ENCODE measurements around the gene DGKZ. TPM values are rescaled to one million over a fixed set of nuclear protein-coding genes. Genes with fewer than 3 reads are reported as not detected.
"Not testable (repeated sequence)": the region's sequence is repeated elsewhere in the genome, so short reads cannot be mapped to it uniquely, and the experiment has no call there.

Gene DGKZ
- total RNA-seq, 1 donor = 325 TPM

DNA sequence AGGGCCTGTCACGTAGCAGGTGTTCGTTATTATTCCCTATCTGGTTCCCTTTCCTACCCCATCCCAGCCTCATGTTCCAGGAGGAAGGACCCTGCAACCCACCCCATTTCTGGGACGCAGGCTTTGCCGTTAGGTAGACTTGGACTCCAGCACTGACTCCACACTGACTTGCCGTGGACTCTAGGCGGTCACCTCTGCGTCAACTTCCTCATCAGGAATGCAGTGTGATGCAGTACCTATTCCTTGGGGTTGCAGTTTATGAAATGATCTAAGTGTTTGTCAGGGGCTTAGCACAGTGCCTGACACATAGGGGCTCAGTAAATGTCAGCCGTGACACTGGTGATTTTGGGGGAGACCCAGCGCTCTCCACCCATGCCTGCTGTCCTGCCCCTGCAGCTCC lies 16.8 kb downstream of the DGKZ start:
- DNase-seq (ENCODE audit: low read depth in 2 of 3, low spot score in 2 of 3) = no peak

DNA sequence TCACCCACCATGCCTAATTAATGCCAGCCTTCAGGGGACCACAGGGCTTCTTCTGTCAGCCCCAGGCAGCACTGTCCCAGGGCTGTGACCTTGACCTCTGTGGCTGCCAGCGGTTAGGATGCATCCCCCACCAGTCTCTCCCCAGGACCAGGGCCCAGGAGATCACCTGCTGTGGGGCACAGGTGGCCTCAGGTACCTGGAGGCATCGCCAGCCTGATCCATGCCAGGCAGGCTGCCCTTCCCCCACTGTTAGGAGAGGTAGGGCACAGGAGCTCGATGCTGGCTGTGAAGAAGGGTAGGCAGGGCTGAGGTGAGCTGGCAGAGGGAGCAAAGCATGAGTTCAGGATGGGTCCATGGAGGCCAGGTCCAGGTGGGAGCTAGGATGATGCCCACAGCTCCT lies 17.5 kb downstream of the DGKZ start:
- no peak for DNase-seq (ENCODE audit: low read depth in 2 of 3, low spot score in 2 of 3)

DNA sequence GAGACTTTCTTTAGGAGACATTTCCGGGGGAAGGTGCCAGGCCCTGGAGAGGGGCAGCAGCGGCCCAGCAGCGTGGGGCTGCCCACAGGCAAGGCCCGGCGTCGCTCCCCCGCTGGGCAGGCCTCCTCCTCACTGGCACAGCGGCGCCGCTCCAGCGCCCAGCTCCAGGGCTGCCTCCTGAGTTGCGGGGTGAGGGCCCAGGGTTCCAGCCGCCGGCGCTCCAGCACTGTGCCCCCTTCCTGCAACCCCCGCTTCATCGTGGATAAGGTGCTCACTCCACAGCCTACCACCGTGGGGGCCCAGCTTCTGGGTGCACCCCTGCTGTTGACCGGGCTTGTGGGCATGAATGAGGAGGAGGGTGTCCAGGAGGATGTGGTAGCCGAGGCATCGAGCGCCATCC lies 19.0 kb downstream of the DGKZ start:
- DNase-seq (ENCODE audit: low read depth in 2 of 3, low spot score in 2 of 3) = no peak

DNA sequence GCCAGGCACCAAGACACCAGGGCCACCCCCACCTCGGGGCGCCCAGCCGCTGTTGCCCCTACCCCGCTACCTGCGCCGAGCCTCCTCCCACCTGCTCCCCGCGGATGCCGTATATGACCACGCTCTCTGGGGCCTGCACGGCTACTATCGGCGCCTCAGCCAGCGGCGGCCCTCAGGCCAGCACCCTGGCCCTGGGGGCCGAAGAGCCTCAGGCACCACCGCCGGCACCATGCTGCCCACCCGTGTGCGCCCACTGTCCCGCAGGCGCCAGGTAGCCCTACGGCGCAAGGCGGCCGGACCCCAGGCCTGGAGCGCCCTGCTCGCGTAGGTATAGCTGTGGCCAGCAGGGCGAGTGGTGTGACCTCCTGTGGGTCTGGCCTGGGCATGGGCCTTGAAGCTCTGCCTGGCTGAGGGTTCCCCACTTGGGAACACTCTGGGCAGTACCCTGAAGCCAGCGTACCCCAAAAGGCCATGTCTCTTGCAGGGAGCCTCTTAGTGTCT lies 19.4 kb downstream of the DGKZ start:
- no peak for DNase-seq (ENCODE audit: low read depth in 2 of 3, low spot score in 2 of 3)

DNA sequence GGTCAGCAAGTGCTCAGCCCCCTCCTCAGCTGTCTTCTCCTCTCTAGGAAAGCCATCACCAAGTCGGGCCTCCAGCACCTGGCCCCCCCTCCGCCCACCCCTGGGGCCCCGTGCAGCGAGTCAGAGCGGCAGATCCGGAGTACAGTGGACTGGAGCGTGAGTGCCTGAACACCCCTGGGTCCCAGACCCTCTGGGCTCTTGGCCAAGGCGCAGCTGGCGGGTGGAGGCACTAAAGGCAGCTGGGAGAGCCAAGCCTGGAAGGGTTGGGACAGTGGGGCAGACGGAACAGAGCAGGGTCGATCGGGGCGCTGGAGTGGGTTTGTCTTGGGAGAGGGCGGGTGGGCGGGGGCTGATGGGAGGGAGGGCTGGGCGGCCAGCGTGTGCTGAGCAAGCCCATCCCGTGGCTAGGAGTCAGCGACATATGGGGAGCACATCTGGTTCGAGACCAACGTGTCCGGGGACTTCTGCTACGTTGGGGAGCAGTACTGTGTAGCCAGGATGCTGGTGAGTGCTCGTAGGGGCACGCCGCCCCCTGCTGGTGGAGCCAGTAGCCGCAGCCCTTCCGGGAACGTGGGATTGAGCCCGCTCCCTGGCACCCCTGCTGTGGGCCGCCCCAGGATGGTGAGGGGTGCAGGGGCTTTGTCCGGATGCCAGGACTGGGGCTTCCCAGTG lies 20.1 kb downstream of the DGKZ start:
- peak in 2 of 3 donors; percentile 54 to 74 for DNase-seq (ENCODE audit: low read depth in 2 of 3, low spot score in 2 of 3)

GRCh38 chr11:46367916-46368267 lies 20.6 kb downstream of the DGKZ start:
- DNase-seq (ENCODE audit: low read depth in 2 of 3, low spot score in 2 of 3) = no peak

DNA sequence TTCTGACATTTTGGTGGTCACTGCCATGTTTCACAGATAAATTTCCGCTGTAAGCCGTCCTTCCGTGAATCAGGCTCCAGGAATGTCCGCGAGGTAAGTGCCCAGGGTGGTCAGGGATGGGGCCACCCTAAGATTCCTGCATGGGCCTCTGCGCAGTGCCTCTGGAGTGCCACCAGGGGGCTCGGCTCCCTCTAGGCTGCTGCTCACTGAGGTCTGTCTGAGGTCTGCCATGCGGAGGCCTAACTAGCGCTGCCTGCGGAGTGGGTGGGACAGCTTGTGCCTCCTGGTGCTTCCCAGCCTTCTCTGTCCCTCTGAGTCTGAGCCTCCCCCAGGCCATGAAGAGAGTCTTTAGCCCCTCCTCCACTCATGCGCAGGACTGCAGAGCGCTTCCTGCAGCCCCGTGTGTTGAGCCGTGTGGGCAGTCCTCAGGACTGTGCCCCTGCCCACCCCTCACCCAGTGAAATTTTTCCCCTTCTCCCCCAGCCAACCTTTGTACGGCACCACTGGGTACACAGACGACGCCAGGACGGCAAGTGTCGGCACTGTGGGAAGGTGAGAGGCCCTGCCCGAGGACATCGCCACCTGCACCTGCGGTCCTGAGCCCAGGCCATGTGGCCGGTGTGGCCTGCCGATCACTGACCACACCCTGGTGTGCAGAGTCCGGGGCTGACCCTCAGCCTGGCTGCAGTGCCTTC lies 22.3 kb downstream of the DGKZ start:
- peak in 1 of 3 donors; percentile 69 for DNase-seq (ENCODE audit: low read depth in 2 of 3, low spot score in 2 of 3)

GRCh38 chr11:46370253-46370652 lies 23.0 kb downstream of the DGKZ start:
- DNase-seq (ENCODE audit: low read depth in 2 of 3, low spot score in 2 of 3) = no peak

- not testable (repeated sequence) for DNase-seq (ENCODE audit: low read depth in 2 of 3, low spot score in 2 of 3)
Observed at GRCh38 chr11:46371262-46371661, 24.0 kb downstream of the DGKZ start.

DNA sequence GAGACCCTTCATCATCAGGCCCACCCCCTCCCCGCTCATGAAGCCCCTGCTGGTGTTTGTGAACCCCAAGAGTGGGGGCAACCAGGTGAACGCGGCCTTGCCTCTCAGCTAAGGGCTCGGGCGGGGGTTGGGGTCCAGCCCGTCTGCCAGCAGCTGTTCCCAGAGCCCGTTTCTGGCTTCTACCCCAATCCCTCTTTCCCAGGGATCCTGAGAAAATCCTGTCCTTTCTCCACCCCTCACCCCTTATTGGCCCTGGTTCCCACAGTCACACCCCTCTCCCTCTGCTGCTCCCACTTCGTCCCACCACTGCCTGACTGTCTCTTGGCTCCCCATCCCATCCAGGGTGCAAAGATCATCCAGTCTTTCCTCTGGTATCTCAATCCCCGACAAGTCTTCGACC lies 24.8 kb downstream of the DGKZ start:
- no peak for DNase-seq (ENCODE audit: low read depth in 2 of 3, low spot score in 2 of 3)

GRCh38 chr11:46372501-46372900 lies 25.2 kb downstream of the DGKZ start:
- DNase-seq (ENCODE audit: low read depth in 2 of 3, low spot score in 2 of 3) = not testable (repeated sequence)

DNA sequence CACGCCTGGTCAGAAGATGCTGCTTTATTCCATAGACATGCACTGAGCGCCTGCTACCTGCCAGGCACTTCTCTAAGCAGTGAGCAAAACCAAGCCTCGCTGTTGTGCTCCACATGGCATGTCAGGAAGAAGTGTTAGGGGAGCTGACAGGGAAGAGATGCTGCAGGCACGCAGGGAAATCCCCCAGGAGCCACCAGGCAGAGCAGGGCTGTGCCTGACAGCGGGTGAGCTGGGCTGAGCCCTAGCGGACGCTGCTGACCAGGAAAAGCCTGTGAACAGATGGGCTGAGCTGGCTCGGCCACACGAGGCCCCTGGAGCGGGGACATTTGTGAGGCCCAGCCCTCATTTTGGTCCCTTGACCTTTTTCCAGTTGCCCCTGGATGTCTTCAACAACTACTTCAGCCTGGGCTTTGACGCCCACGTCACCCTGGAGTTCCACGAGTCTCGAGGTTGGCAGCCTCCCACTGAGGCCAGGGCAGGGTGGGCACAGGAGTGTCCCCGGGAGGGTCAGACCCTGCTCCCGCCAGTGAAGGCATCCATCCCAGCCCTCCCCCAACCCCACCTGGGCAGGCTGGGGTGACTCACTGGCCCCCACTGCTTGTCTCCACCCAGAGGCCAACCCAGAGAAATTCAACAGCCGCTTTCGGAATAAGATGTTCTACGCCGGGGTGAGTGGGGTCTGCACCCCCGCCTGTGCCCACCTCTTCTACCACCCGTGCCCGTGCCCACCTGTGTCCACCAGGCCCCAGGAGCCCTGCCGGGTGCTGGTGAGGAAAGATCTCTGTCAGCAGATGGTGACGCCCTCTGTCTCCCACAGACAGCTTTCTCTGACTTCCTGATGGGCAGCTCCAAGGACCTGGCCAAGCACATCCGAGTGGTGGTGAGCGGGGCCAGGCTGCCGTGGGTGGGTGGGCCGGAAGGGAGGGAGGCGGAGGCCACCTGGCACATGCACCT lies 26.8 kb downstream of the DGKZ start:
- DNase-seq (ENCODE audit: low read depth in 2 of 3, low spot score in 2 of 3) = no peak

DNA sequence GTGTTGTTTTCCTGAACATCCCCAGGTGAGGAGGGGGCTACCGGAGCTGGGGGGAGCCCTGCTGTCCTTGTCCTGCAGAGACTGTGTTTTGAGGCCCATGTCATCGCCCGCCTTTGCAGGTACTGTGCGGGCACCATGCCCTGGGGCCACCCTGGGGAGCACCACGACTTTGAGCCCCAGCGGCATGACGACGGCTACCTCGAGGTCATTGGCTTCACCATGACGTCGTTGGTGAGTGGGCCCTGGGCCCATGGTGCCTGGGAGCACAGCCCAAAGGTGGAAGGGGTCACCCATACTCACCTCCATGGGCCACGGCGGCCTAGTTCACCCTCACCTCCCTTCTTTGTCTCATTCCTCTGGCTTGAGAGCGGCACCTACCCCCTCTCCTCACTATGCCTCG lies 27.6 kb downstream of the DGKZ start:
- no peak for DNase-seq (ENCODE audit: low read depth in 2 of 3, low spot score in 2 of 3)

DNA sequence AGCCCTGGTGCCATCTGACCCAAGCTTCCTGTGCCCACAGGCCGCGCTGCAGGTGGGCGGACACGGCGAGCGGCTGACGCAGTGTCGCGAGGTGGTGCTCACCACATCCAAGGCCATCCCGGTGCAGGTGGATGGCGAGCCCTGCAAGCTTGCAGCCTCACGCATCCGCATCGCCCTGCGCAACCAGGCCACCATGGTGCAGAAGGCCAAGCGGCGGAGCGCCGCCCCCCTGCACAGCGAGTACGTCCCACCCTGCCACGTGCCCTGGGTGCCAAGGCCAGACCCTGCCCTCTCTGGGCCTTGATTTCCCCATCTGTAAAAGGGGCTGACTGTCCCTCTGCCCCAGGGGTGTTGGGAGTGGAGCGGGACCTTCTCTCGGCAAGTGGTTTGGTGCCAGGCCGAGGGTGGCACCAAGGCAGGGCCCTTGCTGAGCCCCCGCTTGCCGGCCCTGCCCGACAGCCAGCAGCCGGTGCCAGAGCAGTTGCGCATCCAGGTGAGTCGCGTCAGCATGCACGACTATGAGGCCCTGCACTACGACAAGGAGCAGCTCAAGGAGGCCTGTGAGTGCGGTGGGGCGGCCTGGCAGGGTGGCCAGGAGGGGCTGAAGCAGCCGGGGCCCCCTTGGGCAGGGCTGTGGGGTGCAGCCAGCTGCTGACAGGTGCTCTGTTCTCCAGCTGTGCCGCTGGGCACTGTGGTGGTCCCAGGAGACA lies 28.3 kb downstream of the DGKZ start:
- DNase-seq (ENCODE audit: low read depth in 2 of 3, low spot score in 2 of 3) = no peak

- no peak for DNase-seq (ENCODE audit: low read depth in 2 of 3, low spot score in 2 of 3)
Observed at GRCh38 chr11:46376258-46377050, 29.2 kb downstream of the DGKZ start.

GRCh38 chr11:46377290-46377689 lies 30.0 kb downstream of the DGKZ start:
- DNase-seq (ENCODE audit: low read depth in 2 of 3, low spot score in 2 of 3) = no peak

- DNase-seq (ENCODE audit: low read depth in 2 of 3, low spot score in 2 of 3) = no peak
Observed at GRCh38 chr11:46377831-46378230, 30.6 kb downstream of the DGKZ start.

- no peak for DNase-seq (ENCODE audit: low read depth in 2 of 3, low spot score in 2 of 3)
Observed at GRCh38 chr11:46378296-46378695, 31.0 kb downstream of the DGKZ start.

GRCh38 chr11:46378811-46379481 lies 31.7 kb downstream of the DGKZ start:
- no peak for DNase-seq (ENCODE audit: low read depth in 2 of 3, low spot score in 2 of 3)

Measured in hematopoietic multipotent progenitor cell (in vitro differentiated cells).